GM12864 (cell line): ENCODE measurements around the gene MAFG.

Experiments
- DNase-seq: peaks from one replicate; pipeline ENCODE4 v3.0.0-alpha.2; 2011; ENCODE audit warnings: low read depth
- H3K4me3 ChIP-seq: 2 replicates; pipeline ENCODE4 v1.5.1; 2011; ENCODE audit warnings: mild to moderate bottlenecking, low read depth, low read length, control low read depth
- CTCF ChIP-seq: IDR thresholded peaks from 2 replicates; pipeline ENCODE4 v1.5.1; 2011; ENCODE audit warnings: low read depth, mild to moderate bottlenecking, moderate library complexity, low read length, control low read depth, inconsistent platforms; ENCODE audit errors: missing control alignments

MAFG gene

GRCh38 chr17:81909966-81910839, 17.3 kb downstream of the MAFG start:
- H3K4me3 ChIP-seq, result peak overlapping the region; percentile 89
- no peak for TF ChIP-seq CTCF
- DNase-seq, result no peak

GRCh38 chr17:81909231-81909630, 18.3 kb downstream of the MAFG start:
- DNase-seq, result no peak
- TF ChIP-seq CTCF, result no peak
- H3K4me3 ChIP-seq, result no peak overlapping the region

- no peak for DNase-seq
- TF ChIP-seq CTCF, result no peak
- H3K4me3 ChIP-seq, result no peak overlapping the region
Observed at GRCh38 chr17:81908793-81909192, 18.7 kb downstream of the MAFG start.

- H3K4me3 ChIP-seq, result no peak overlapping the region
- no peak for DNase-seq
- peak; percentile 5 for TF ChIP-seq CTCF
Observed at GRCh38 chr17:81907219-81908145, 20.1 kb downstream of the MAFG start.

- no peak overlapping the region for H3K4me3 ChIP-seq
- no peak for DNase-seq
- TF ChIP-seq CTCF, result no peak
Observed at GRCh38 chr17:81906476-81907218, 20.9 kb downstream of the MAFG start.

- no peak for DNase-seq
- TF ChIP-seq CTCF, result no peak
- no peak overlapping the region for H3K4me3 ChIP-seq
Observed at GRCh38 chr17:81905993-81906392, 21.5 kb downstream of the MAFG start.
